Ascending aorta (tissue), 2 donors: ENCODE results near the gene PPP4R2. TPM values are rescaled to one million over a fixed set of nuclear protein-coding genes. Genes with fewer than 3 reads are reported as not detected.

ENCODE experiments used
- DNase-seq, 2 donors: peaks; one replicate each; pipeline ENCODE4 v3.0.0-alpha.2; 2019; ENCODE audit warnings: low spot score in 2 of 2
- H3K27ac ChIP-seq, 2 donors: fragments of 200-600 bp; sonication (generic); one replicate each; pipeline ENCODE4 v1.5.1; 2016 to 2017; ENCODE audit warnings: mild to moderate bottlenecking in 1 of 2
- H3K27me3 ChIP-seq: fragments of 200-600 bp; sonication (generic); one replicate; pipeline ENCODE4 v1.5.1; 2017
- H3K36me3 ChIP-seq, 2 donors: fragments of 200-600 bp; sonication (generic); one replicate each; pipeline ENCODE4 v1.5.1; 2016
- H3K4me1 ChIP-seq, 2 donors: fragments of 200-600 bp; sonication (generic); one replicate each; pipeline ENCODE4 v1.5.1; 2016 to 2017; ENCODE audit warnings: mild to moderate bottlenecking in 1 of 2
- H3K4me3 ChIP-seq, 2 donors: fragments of 200-600 bp; sonication (generic); one replicate each; pipeline ENCODE4 v1.5.1; 2016 to 2017; ENCODE audit warnings: mild to moderate bottlenecking in 1 of 2
- H3K9me3 ChIP-seq, 2 donors: fragments of 200-600 bp; sonication (generic); one replicate each; pipeline ENCODE4 v1.5.1; 2016
- CTCF ChIP-seq, 3 experiments: fragments of 200-600 bp in 2 of 3; fragments of 450-650 bp in 1 of 3; sonication (generic) in 2 of 3; IDR thresholded peaks; one replicate each; pipeline ENCODE4 v1.5.1; 2016 to 2019; ENCODE audit warnings: antibody characterized with exemption in 3 of 3, mild to moderate bottlenecking in 1 of 3, moderate library complexity in 1 of 3
- intact Hi-C: fragments of 100-400 bp; cut with DNase I; formaldehyde crosslinking; loops from one replicate; pipeline ENCODE4 v1.15.1; 2023
- total RNA-seq: library from RNA; depleted of rRNA; stranded (reverse); fragments of >200 nt; gene quantifications from one replicate; pipeline ENCODE4 v1.1.0, GENCODE V29; 2016

The PPP4R2 gene
- total RNA-seq, 1 donor from 2014 or later, result 8.2 TPM

- Histone ChIP-seq H3K9me3 (no peaks in the 10 kb centered on the region), H3K4me1 (no peaks in the 10 kb centered on the region), H3K4me3 (no peak overlapping the region), H3K36me3 (no peaks in the 10 kb centered on the region), H3K27ac (no peak overlapping the region), H3K27me3 (no peaks in the 10 kb centered on the region)
- no peak for DNase-seq
- intact Hi-C loops, result no loop called here
- TF ChIP-seq CTCF (IDR thresholded peaks at IDR 0.05), result no peak
Observed at GRCh38 chr3:73094129-73094528, 97.5 kb downstream of the PPP4R2 start.

- no peak for TF ChIP-seq CTCF (IDR thresholded peaks at IDR 0.05)
- DNase-seq, result no peak
- H3K4me1 ChIP-seq, result no peaks in the 10 kb centered on the region
- no peak overlapping the region for H3K4me3 ChIP-seq
- no peaks in the 10 kb centered on the region for H3K36me3 ChIP-seq
- H3K27me3 ChIP-seq, result no peaks in the 10 kb centered on the region
- H3K27ac ChIP-seq, result no peak overlapping the region
- intact Hi-C loops, result no loop called here
- H3K9me3 ChIP-seq, result no peaks in the 10 kb centered on the region
Observed at GRCh38 chr3:73094951-73095350, 98.3 kb downstream of the PPP4R2 start.

GRCh38 chr3:73096169-73096568 lies 99.6 kb downstream of the PPP4R2 start:
- no peaks in the 10 kb centered on the region for H3K36me3 ChIP-seq
- H3K4me3 ChIP-seq, result no peak overlapping the region
- intact Hi-C loops, result no loop called here
- no peak for TF ChIP-seq CTCF (IDR thresholded peaks at IDR 0.05)
- no peaks in the 10 kb centered on the region for H3K27me3 ChIP-seq
- DNase-seq, result no peak
- H3K4me1 ChIP-seq, result no peaks in the 10 kb centered on the region
- no peaks in the 10 kb centered on the region for H3K9me3 ChIP-seq
- no peak overlapping the region for H3K27ac ChIP-seq

GRCh38 chr3:73098026-73098425 lies 101.4 kb downstream of the PPP4R2 start:
- H3K36me3 ChIP-seq, result no peaks in the 10 kb centered on the region
- no peak overlapping the region for H3K27ac ChIP-seq
- no peak for TF ChIP-seq CTCF (IDR thresholded peaks at IDR 0.05)
- H3K4me1 ChIP-seq, result no peaks in the 10 kb centered on the region
- intact Hi-C loops, result no loop called here
- no peaks in the 10 kb centered on the region for H3K9me3 ChIP-seq
- no peak overlapping the region for H3K4me3 ChIP-seq
- DNase-seq, result no peak
- H3K27me3 ChIP-seq, result no peaks in the 10 kb centered on the region

GRCh38 chr3:73098873-73099272 lies 102.3 kb downstream of the PPP4R2 start:
- no peaks in the 10 kb centered on the region for H3K27me3 ChIP-seq
- H3K27ac ChIP-seq, result no peak overlapping the region
- no peak for TF ChIP-seq CTCF (IDR thresholded peaks at IDR 0.05)
- H3K9me3 ChIP-seq, result no peaks in the 10 kb centered on the region
- no peak for DNase-seq
- H3K4me3 ChIP-seq, result no peak overlapping the region
- H3K36me3 ChIP-seq, result no peaks in the 10 kb centered on the region
- intact Hi-C loops, result no loop called here
- no peaks in the 10 kb centered on the region for H3K4me1 ChIP-seq
